Fibroblast of mammary gland (primary cell): ENCODE measurements around the gene PTPRN2.

Experiments used
- DNase-seq: peaks from one replicate; pipeline ENCODE4 v3.0.0-alpha.2; 2010; ENCODE audit warnings: low read depth
- H3K4me3 ChIP-seq: 2 replicates; pipeline ENCODE4 v1.5.1; 2011; ENCODE audit warnings: low read depth, mild to moderate bottlenecking, low read length, moderate library complexity; ENCODE audit not compliant: control insufficient read depth
- CTCF ChIP-seq: conservative IDR thresholded peaks from 2 replicates; pipeline ENCODE4 v1.5.1; 2011; ENCODE audit warnings: low read depth, low read length, inconsistent platforms; ENCODE audit not compliant: control insufficient read depth, insufficient read depth

The PTPRN2 gene

DNA sequence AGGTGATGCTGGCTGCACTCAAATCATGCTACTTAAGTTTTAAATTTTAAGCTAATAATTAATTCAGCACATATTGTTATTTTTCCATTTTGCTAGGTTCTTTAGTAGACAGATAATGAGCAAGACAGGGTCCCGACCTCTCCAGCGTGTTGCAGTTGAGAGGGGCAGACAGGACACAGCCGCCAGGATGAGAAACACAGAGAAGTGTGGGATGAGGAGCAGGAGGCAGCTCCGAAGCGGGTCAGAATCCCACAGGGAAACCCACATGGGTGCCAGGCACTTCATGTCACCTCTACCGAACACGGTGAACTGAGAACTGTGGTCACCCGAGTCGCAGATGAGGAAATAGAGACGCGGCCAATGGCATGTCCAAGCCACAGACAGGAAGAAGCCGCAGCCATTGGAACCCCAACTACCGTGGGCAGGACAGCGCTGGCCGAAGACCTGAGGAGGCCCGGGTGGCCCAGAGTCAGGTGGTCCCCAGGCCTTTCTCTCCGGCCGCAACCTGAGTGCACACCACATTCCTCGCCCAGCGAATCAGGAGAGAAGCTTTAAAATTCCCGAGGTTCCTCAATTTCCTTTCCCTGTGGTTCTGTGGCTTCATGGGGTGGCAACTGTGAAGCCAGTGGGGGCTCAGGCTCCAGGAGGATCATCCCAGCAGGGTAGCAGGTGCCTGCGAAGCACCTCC lies 1037.9 kb downstream of the PTPRN2 start:
- no peak for TF ChIP-seq CTCF
- H3K4me3 ChIP-seq, result no peak overlapping the region
- no peak for DNase-seq

DNA sequence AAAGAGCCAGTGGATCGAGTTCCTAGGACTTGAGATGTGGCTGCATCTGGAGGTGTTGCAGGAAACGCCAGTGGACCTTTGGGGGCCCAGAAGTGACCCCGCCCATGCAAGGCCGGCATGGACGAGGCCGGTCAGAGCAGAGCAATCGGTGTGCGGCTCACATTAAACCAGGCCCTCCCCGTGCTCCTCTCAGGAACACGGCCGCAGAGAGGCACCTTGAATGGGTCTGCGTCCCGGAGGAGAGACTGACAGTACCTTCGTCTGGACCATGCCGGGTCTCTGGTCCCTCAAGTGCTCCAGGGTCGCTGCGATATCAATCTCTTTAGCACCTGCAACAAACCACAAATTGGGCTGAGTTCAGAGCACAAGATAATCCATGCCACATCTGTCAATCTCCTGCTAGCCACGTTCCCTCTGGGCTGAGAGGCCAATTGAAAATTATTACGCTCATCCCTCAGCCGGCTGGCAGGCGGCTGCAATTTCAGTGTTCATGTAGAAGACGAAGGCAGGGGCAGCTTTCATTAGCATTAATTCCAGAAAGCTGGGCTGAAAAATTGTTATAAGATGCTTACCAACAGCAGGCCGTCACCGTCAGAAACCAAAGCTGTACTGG lies 1038.8 kb downstream of the PTPRN2 start:
- TF ChIP-seq CTCF, result no peak
- H3K4me3 ChIP-seq, result no peak overlapping the region
- no peak for DNase-seq

DNA sequence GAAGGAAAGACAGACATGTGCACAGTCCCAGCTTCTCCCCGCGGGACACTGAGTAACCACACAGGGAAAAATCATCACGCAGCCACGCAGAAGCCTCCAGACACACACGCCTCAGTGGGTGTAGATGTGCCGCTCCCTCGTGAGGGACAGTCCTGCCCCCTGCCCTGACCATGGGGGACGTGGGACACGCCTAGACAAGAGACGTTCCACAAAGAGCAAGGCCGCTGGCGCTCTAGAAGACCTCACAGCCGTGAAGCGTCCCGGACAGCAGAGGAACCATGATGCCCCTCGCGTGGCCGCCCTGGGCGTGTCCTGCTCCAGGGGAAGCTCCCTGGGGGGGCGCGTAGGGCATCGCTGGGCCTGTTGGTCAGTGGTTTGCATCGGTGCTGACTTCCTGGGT lies 1040.0 kb downstream of the PTPRN2 start:
- no peak overlapping the region for H3K4me3 ChIP-seq
- DNase-seq, result no peak
- no peak for TF ChIP-seq CTCF

DNA sequence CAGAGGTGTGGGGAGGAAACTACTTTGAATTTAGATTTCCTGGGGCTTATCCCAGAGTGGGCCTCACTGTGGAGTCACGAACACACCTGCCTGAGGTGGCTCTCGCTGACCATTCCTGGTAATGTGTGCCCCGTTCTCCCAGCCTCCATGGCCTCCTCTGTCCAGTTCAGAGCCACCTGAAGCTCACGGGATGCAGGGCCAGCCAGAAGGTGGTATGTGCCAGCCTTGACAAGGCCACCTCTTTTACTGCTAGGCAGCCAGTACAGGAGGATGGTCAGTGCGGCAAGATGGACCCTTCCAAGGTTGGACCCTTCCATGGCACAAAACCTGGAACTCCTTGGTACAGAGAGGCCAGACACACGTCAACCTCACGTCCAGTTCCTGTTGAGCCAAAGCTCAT lies 1040.5 kb downstream of the PTPRN2 start:
- no peak overlapping the region for H3K4me3 ChIP-seq
- TF ChIP-seq CTCF, result no peak
- DNase-seq, result no peak

DNA sequence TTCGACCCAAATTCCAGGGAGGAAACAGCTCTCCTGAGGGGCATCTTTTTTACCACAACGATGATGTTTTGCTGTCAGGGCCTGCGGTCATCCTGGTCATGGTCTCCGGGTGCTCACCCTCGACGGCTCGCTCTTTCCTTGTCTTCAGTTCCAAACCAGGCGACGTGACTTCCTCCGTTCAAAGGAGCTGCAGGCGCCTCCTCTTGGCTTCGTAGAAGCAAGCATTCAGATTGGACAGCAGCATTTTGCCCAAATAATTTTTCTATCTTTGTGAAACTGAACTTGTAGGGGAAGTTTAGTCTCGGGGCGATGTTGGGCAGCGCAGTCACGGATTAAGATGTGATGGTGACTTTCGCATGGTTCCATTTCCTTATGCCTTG lies 1042.0 kb downstream of the PTPRN2 start:
- no peak for DNase-seq
- H3K4me3 ChIP-seq, result no peak overlapping the region
- no peak for TF ChIP-seq CTCF

GRCh38 chr7:157544980-157545680 lies 1042.5 kb downstream of the PTPRN2 start:
- no peak overlapping the region for H3K4me3 ChIP-seq
- no peak for TF ChIP-seq CTCF
- no peak for DNase-seq
